Stomach (tissue), 4 donors: Measurements from ENCODE around the gene C4orf50.

Source experiments
- EP300 ChIP-seq: sonication (generic); formaldehyde crosslinking; IDR thresholded peaks from one replicate; pipeline ENCODE4 v1.6.1; 2017; ENCODE audit warnings: antibody characterized with exemption
- TF ChIP-seq, protein P1 (sequence below), 7 experiments: fragments of 450-650 bp in 4 of 7; fragments of 200-600 bp in 3 of 7; sonication (generic) in 3 of 7; IDR thresholded peaks; one replicate each; pipeline ENCODE4 v1.5.1; 2016 to 2019; ENCODE audit warnings: antibody characterized with exemption in 7 of 7, control low read depth in 2 of 7, mild to moderate bottlenecking in 1 of 7

DNA sequence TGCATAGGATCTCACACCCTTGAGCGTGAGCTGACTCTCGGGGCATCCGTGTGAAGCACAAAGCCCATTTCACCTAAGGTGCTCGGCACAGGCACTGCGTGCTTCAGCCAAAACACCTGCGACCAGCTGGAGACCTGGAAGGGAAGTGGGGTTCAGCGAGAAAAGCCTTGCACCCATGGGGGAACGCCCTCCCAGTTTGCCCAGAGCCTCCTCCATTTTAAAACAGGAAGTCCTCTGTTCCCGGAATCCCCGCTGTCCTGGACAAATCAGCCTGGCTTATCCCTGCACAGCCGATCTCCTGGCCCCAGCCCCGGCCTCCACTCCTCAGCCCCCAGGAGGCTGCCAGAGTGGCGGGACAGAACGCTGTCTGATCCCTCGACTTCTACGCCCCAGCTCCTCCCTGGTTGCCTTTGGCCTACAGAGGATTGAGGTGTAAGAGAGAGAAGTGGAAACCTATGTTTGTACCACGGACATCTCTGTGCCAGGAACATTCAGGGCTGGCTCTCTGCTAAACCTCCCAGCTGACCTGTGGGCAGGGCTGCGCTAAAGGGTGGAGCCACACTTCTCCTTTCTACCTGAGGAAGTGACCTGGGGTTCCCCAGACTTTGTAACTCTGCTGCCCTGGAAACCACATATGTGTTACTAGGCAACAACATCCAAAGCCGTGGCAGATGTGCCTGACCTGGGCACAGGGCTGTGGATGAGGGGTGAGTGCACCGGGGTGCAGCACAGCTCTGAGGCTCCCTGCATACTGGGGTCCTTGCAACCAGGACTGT lies 3.8 kb upstream of the C4orf50 start:
- TF ChIP-seq, protein P1, sequence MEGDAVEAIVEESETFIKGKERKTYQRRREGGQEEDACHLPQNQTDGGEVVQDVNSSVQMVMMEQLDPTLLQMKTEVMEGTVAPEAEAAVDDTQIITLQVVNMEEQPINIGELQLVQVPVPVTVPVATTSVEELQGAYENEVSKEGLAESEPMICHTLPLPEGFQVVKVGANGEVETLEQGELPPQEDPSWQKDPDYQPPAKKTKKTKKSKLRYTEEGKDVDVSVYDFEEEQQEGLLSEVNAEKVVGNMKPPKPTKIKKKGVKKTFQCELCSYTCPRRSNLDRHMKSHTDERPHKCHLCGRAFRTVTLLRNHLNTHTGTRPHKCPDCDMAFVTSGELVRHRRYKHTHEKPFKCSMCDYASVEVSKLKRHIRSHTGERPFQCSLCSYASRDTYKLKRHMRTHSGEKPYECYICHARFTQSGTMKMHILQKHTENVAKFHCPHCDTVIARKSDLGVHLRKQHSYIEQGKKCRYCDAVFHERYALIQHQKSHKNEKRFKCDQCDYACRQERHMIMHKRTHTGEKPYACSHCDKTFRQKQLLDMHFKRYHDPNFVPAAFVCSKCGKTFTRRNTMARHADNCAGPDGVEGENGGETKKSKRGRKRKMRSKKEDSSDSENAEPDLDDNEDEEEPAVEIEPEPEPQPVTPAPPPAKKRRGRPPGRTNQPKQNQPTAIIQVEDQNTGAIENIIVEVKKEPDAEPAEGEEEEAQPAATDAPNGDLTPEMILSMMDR (IDR thresholded peaks at IDR 0.05), result no peak
- no peak for TF ChIP-seq EP300
